SK-N-SH (cell line): ENCODE data around the gene PAWR. TPM values are rescaled to one million over a fixed set of nuclear protein-coding genes. Genes with fewer than 3 reads are reported as not detected.
"Not testable (repeated sequence)": the region's sequence is repeated elsewhere in the genome, so short reads cannot be mapped to it uniquely, and the experiment has no call there.

Experiments used
- CTCF ChIA-PET: fragments of 300-600, 350-600 bp; formaldehyde crosslinking; extraction: SDS; loops from one replicate; lab custom pipeline; 2021; lab: Yijun Ruan, JAX
- POLR2A ChIA-PET: fragments of 350-600 bp; sonication (Branson Sonifier 250); formaldehyde crosslinking; extraction: SDS; loops from one replicate; lab custom pipeline; 2020; ENCODE audit warnings: antibody characterized with exemption, inconsistent platforms; lab: Yijun Ruan, JAX
- DNase-seq: peaks from one replicate; pipeline ENCODE4 v3.0.0; 2012
- H2AFZ ChIP-seq: fragments of 200-600 bp; sonication (generic); 2 replicates; pipeline ENCODE4 v1.8.1; 2016; ENCODE audit warnings: antibody characterized with exemption, mild to moderate bottlenecking, low read depth
- H3F3A ChIP-seq: fragments of 200-600 bp; sonication (generic); replicated peaks from 2 replicates; pipeline ENCODE3; 2016; ENCODE audit warnings: antibody characterized with exemption, mild to moderate bottlenecking; ENCODE audit not compliant: insufficient read depth
- H3K27ac ChIP-seq, 2 experiments: fragments of 200-500 bp in 1 of 2; fragments of 200-600 bp in 1 of 2; sonication (Bioruptor generic) in 1 of 2; sonication (generic), shearing (Covaris generic) in 1 of 2; 2 replicates each; pipeline versions ENCODE4 v1.5.1 to v1.6.1; 2014 to 2016; ENCODE audit warnings: low read depth in 2 of 2, inconsistent platforms in 1 of 2, low read length in 1 of 2, mild to moderate bottlenecking in 1 of 2, mixed read lengths in 1 of 2
- H3K27me3 ChIP-seq: fragments of 200-600 bp; sonication (generic), shearing (Covaris generic); 2 replicates; pipeline ENCODE4 v1.6.1; 2016; ENCODE audit warnings: mixed run types; ENCODE audit not compliant: insufficient read depth
- H3K36me3 ChIP-seq, 2 experiments: fragments of 200-500 bp in 1 of 2; fragments of 200-600 bp in 1 of 2; sonication (Bioruptor generic) in 1 of 2; sonication (generic) in 1 of 2; replicated peaks in 1 of 2; 2 replicates each; pipeline versions ENCODE3 to v1.5.1; 2014 to 2016; ENCODE audit warnings: low read length in 1 of 2, mild to moderate bottlenecking in 1 of 2; ENCODE audit not compliant: insufficient read depth in 2 of 2, control insufficient read depth in 1 of 2
- H3K4me1 ChIP-seq, 2 experiments: fragments of 200-500 bp in 1 of 2; fragments of 200-600 bp in 1 of 2; sonication (Bioruptor generic) in 1 of 2; sonication (generic), shearing (Covaris generic) in 1 of 2; 2 replicates each; pipeline versions ENCODE4 v1.5.1 to v1.6.1; 2014 to 2016; ENCODE audit warnings: low read depth in 1 of 2, low read length in 1 of 2, mixed run types in 1 of 2; ENCODE audit not compliant: insufficient read depth in 2 of 2, control insufficient read depth in 1 of 2
- H3K4me2 ChIP-seq: fragments of 200-600 bp; sonication (generic), shearing (Covaris generic); 2 replicates; pipeline ENCODE4 v1.6.1; 2017; ENCODE audit warnings: mixed run types
- H3K4me3 ChIP-seq, 2 experiments: fragments of 200-500 bp in 1 of 2; fragments of 200-600 bp in 1 of 2; sonication (Bioruptor generic) in 1 of 2; sonication (generic), shearing (Covaris generic) in 1 of 2; 2 replicates each; pipeline versions ENCODE4 v1.5.1 to v1.8.1; 2014 to 2016; ENCODE audit warnings: low read depth in 2 of 2, inconsistent platforms in 1 of 2, low read length in 1 of 2, mild to moderate bottlenecking in 1 of 2, mixed read lengths in 1 of 2, moderate library complexity in 1 of 2
- H3K79me2 ChIP-seq: fragments of 200-600 bp; sonication (generic); 2 replicates; pipeline ENCODE4 v1.8.1; 2017; ENCODE audit warnings: mild to moderate bottlenecking; ENCODE audit not compliant: insufficient read depth
- H3K9ac ChIP-seq: fragments of 200-600 bp; sonication (generic); 2 replicates; pipeline ENCODE4 v1.6.1; 2017; ENCODE audit warnings: mixed run types
- H3K9me2 ChIP-seq: fragments of 200-600 bp; sonication (generic); 2 replicates; pipeline ENCODE4 v1.6.1; 2017; ENCODE audit warnings: mixed run types
- H3K9me3 ChIP-seq: fragments of 200-600 bp; sonication (generic); 2 replicates; pipeline ENCODE4 v1.6.1; 2017; ENCODE audit warnings: mixed run types, mild to moderate bottlenecking, moderate library complexity
- H4K20me1 ChIP-seq: fragments of 200-600 bp; sonication (generic); 2 replicates; pipeline ENCODE4 v1.6.1; 2017; ENCODE audit warnings: mild to moderate bottlenecking, mixed run types; ENCODE audit not compliant: insufficient read depth
- CHD2 ChIP-seq: fragments of 150-350 bp; IDR thresholded peaks from 2 replicates; pipeline ENCODE4 v1.6.1; 2018; ENCODE audit warnings: low read length; ENCODE audit not compliant: partially characterized antibody
- FOXM1 ChIP-seq: IDR thresholded peaks from 2 replicates; pipeline ENCODE4 v1.4.0; 2012; ENCODE audit warnings: low read depth, mild to moderate bottlenecking
- GABPA ChIP-seq: IDR thresholded peaks from 2 replicates; pipeline ENCODE4 v1.4.0; 2012; ENCODE audit warnings: low read depth, mild to moderate bottlenecking
- GATA2 ChIP-seq: sonication (generic); formaldehyde crosslinking; IDR thresholded peaks from 2 replicates; pipeline ENCODE4 v1.5.0; 2020; ENCODE audit warnings: mild to moderate bottlenecking, missing genetic modification reagents
- JUND ChIP-seq: IDR thresholded peaks from 2 replicates; pipeline ENCODE4 v1.4.0; 2012
- MEF2A ChIP-seq: IDR thresholded peaks from 2 replicates; pipeline ENCODE4 v1.4.0; 2012; ENCODE audit warnings: low read depth, borderline replicate concordance
- RCOR1 ChIP-seq: fragments of 150-350 bp; IDR thresholded peaks from 2 replicates; pipeline ENCODE4 v1.6.1; 2017; ENCODE audit warnings: antibody characterized with exemption, low read length
- RFX5 ChIP-seq: IDR thresholded peaks from 2 replicates; pipeline ENCODE4 v1.6.1; 2012; ENCODE audit warnings: mild to moderate bottlenecking, improper control_type of control experiment, low read length
- RXRA ChIP-seq: IDR thresholded peaks from 2 replicates; pipeline ENCODE4 v1.4.0; 2012; ENCODE audit warnings: low read depth, mild to moderate bottlenecking, borderline replicate concordance
- TCF12 ChIP-seq: IDR thresholded peaks from 2 replicates; pipeline ENCODE4 v1.4.0; 2012
- TEAD4 ChIP-seq: IDR thresholded peaks from 2 replicates; pipeline ENCODE4 v1.4.0; 2012; ENCODE audit warnings: mild to moderate bottlenecking, borderline replicate concordance; ENCODE audit not compliant: insufficient read depth
- whole genome bisulfite sequencing: methylation state at CpG from one replicate; pipeline ENCODE4 v1.1.6; 2017; ENCODE audit warnings: low lambda C conversion rate; 5-methylcytosine and 5-hydroxymethylcytosine counted together
- polyA plus RNA-seq, 3 experiments: library from polyadenylated mRNA; depleted of rRNA; stranded (reverse); fragments of >200 nt; gene quantifications; 2 replicates each; pipeline ENCODE4 v1.2.3, GENCODE V29; 2012
- TF ChIP-seq, protein P1 (sequence below): IDR thresholded peaks from 2 replicates; pipeline ENCODE4 v1.6.1; 2012; ENCODE audit warnings: mild to moderate bottlenecking, low read depth, low read length, moderate library complexity
- TF ChIP-seq, protein P2 (sequence below): IDR thresholded peaks from 2 replicates; pipeline ENCODE4; 2012

PAWR gene
- polyA plus RNA-seq, 1 of the 3 experiments (the other 2 are of a cell fraction), result 1.8 TPM

- POLR2A ChIA-PET, result not testable (repeated sequence)
Observed at GRCh38 chr12:79564727-79565350, 125.9 kb downstream of the PAWR start.

DNA sequence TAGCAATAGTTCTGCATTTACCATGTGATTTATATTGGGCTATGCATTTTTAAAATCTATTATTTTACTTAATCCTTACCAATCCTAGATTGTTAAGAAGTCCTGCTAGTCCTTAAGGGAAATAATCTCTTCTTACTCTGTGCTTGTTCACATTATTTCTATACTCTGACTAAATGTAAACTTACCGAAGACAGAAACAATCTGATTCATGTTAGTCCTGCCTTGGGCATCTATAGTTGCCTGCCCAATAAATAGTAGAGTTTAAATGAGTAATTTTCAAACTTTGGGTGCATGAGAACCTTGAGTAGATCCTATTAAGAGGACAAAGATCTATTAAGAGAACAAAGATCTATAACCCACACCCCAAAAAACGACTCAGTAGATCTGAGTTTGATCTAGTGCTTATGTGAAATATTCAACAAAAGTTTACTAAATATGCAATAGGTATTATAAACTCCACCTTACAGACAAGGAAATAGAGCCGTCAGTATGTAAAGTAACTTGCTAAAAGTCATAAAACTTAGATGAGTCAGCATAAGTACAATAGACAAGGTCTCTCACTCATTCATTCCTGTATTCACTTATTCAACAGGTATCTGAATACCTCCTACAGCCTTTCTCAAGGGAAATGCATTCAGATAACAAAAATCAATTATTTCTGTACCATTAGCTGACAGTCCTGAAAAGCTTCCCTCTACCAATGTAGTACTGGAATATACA is 127.6 kb downstream of the PAWR start:
- WGBS, result 25% methylated on average over 3 of the region's 3 CpGs

More at GRCh38 chr12:79564727-79565350, 125.9 kb downstream of the PAWR start:
- not testable (repeated sequence) for H3K9me2 ChIP-seq, H3F3A ChIP-seq, H3K9ac ChIP-seq, H3K9me3 ChIP-seq, DNase-seq, H2AFZ ChIP-seq, H4K20me1 ChIP-seq, H3K4me3 ChIP-seq, H3K27ac ChIP-seq, H3K4me1 ChIP-seq, H3K79me2 ChIP-seq, H3K27me3 ChIP-seq, H3K36me3 ChIP-seq, H3K4me2 ChIP-seq
- CTCF ChIA-PET, result interaction anchor here (1.0 kb wide), 1 partner anchor 10 kb away, joined by 3 read pairs; no protein-coding TSS in a partner anchor
- WGBS, result 45% methylated on average over 8 of the region's 29 CpGs

DNA sequence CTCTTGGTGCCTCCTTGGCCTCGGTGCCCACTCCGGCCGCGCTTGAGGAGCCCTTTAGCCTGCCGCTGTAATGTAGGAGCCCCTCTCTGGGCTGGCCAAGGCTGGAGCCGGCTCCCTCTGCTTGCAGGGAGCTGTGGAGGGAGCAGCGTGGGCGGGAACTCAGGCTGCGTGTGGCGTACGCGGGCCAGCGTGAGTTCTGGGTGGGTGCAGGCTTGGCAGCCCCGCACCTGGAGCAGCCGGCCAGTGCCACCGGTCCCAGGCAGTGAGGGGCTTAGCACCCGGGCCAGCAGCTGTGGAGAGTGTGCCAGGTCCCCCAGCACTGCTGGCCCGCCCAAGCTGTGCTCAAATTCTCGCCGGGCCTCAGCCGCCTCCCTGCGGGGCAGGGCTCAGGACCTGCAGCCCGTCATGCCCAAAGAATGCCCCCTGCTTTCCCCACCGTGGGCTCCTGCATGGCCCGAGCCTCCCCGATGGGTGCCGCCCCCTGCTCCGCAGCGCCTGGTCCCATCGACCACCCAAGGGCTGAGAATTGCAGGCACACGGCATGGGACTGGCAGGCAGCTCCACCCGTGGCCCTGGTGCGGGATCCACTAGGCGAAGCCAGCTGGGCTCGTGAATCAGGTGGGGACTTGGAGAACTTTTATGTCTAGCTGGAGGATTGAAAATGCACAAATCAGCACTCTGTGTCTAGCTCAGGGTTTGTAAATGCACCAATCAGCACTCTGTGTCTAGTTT is 129.2 kb downstream of the PAWR start:
- DNase-seq, result no peak
- Histone ChIP-seq H4K20me1 (no peaks in the 10 kb centered on the region), H3K9ac (no peak overlapping the region), H3K27me3 (no peaks in the 10 kb centered on the region), H3K9me3 (no peaks in the 10 kb centered on the region), H2AFZ (no peak overlapping the region), H3K4me1 (no peaks in the 10 kb centered on the region; a peak in 1 of 4 replicates), H3K36me3 (peaks cover 0 to 3% of the 10 kb centered on the region in 2 experiments), H3K4me2 (no peak overlapping the region), H3F3A (peaks cover 6% of the 10 kb centered on the region), H3K4me3 (no peak overlapping the region), H3K79me2 (no peaks in the 10 kb centered on the region), H3K27ac (no peak overlapping the region), H3K9me2 (no peaks in the 10 kb centered on the region)
- TF ChIP-seq RXRA (no peak), FOXM1 (no peak), GABPA (no peak), MEF2A (no peak)
- TF ChIP-seq, protein P1, sequence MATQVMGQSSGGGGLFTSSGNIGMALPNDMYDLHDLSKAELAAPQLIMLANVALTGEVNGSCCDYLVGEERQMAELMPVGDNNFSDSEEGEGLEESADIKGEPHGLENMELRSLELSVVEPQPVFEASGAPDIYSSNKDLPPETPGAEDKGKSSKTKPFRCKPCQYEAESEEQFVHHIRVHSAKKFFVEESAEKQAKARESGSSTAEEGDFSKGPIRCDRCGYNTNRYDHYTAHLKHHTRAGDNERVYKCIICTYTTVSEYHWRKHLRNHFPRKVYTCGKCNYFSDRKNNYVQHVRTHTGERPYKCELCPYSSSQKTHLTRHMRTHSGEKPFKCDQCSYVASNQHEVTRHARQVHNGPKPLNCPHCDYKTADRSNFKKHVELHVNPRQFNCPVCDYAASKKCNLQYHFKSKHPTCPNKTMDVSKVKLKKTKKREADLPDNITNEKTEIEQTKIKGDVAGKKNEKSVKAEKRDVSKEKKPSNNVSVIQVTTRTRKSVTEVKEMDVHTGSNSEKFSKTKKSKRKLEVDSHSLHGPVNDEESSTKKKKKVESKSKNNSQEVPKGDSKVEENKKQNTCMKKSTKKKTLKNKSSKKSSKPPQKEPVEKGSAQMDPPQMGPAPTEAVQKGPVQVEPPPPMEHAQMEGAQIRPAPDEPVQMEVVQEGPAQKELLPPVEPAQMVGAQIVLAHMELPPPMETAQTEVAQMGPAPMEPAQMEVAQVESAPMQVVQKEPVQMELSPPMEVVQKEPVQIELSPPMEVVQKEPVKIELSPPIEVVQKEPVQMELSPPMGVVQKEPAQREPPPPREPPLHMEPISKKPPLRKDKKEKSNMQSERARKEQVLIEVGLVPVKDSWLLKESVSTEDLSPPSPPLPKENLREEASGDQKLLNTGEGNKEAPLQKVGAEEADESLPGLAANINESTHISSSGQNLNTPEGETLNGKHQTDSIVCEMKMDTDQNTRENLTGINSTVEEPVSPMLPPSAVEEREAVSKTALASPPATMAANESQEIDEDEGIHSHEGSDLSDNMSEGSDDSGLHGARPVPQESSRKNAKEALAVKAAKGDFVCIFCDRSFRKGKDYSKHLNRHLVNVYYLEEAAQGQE, result no peak
- TF ChIP-seq, protein P2, sequence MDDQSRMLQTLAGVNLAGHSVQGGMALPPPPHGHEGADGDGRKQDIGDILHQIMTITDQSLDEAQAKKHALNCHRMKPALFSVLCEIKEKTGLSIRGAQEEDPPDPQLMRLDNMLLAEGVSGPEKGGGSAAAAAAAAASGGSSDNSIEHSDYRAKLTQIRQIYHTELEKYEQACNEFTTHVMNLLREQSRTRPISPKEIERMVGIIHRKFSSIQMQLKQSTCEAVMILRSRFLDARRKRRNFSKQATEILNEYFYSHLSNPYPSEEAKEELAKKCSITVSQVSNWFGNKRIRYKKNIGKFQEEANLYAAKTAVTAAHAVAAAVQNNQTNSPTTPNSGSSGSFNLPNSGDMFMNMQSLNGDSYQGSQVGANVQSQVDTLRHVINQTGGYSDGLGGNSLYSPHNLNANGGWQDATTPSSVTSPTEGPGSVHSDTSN, result no peak
- WGBS, result 71% methylated on average over 22 of the region's 35 CpGs
- ChIA-PET POLR2A (no interaction called here), CTCF (interaction anchor here (1.0 to 1.1 kb wide), 2 partner anchors 13 to 131 kb away, joined by 3 read pairs; no protein-coding TSS in a partner anchor)

More for the DNA sequence above, 127.6 kb downstream of the PAWR start:
- Histone ChIP-seq H3K9me2 (no peaks in the 10 kb centered on the region), H2AFZ (no peak overlapping the region), H3K4me2 (no peak overlapping the region), H3K27ac (no peak overlapping the region), H3K4me3 (no peak overlapping the region), H3K36me3 (peaks cover 0 to 3% of the 10 kb centered on the region in 2 experiments), H3K4me1 (no peaks in the 10 kb centered on the region), H3K79me2 (no peaks in the 10 kb centered on the region), H4K20me1 (no peaks in the 10 kb centered on the region), H3K9ac (no peak overlapping the region), H3K27me3 (no peaks in the 10 kb centered on the region), H3K9me3 (no peaks in the 10 kb centered on the region), H3F3A (no peaks in the 10 kb centered on the region)
- POLR2A ChIA-PET, result no interaction called here
- CTCF ChIA-PET, result no interaction called here
- no peak for TF ChIP-seq TCF12
- no peak for TF ChIP-seq RFX5
- no peak for TF ChIP-seq GATA2 (CRISPR knock-in tag)
- no peak for TF ChIP-seq RCOR1
- no peak for TF ChIP-seq TEAD4
- TF ChIP-seq CHD2, result no peak
- no peak for TF ChIP-seq JUND
- TF ChIP-seq, protein P2, result no peak
- DNase-seq, result no peak
